Stimulated activated CD8-positive, alpha-beta memory T cell treated with anti-CD3 and anti-CD28 coated beads, Interleukin-12 subunit alpha, Interleukin-12 subunit beta, amount 100 ng/mL, for 1 hour (primary cell): ENCODE measurements around the gene ERCC6L2.

Experiments used
- DNase-seq: peaks from one replicate; pipeline ENCODE4 v3.0.0-alpha.2; 2020; ENCODE audit warnings: low read depth

Gene ERCC6L2

GRCh38 chr9:95875305-95876137 lies at the start of gene ERCC6L2:
Gene ERCC6L2 (plus strand): TSS chr9:95875691. CDS start chr9:95876039, 348 bp downstream.
- DNase-seq: peak; percentile 85

GRCh38 chr9:95826183-95826838 lies 49.2 kb upstream of the ERCC6L2 start:
- no peak for DNase-seq

GRCh38 chr9:95830768-95831167 lies 44.7 kb upstream of the ERCC6L2 start:
- no peak for DNase-seq

GRCh38 chr9:95831810-95832209 lies 43.7 kb upstream of the ERCC6L2 start:
- DNase-seq: no peak

GRCh38 chr9:95833546-95834178 lies 41.8 kb upstream of the ERCC6L2 start:
- DNase-seq: no peak

- no peak for DNase-seq
Observed at GRCh38 chr9:95834281-95834907, 41.1 kb upstream of the ERCC6L2 start.

GRCh38 chr9:95835393-95835792 lies 40.1 kb upstream of the ERCC6L2 start:
- no peak for DNase-seq

GRCh38 chr9:95836072-95836471 lies 39.4 kb upstream of the ERCC6L2 start:
- no peak for DNase-seq

GRCh38 chr9:95839012-95839411 lies 36.5 kb upstream of the ERCC6L2 start:
- no peak for DNase-seq

GRCh38 chr9:95840074-95840473 lies 35.4 kb upstream of the ERCC6L2 start:
- DNase-seq: no peak

GRCh38 chr9:95841377-95841776 lies 34.1 kb upstream of the ERCC6L2 start:
- DNase-seq: no peak

GRCh38 chr9:95845751-95846150 lies 29.7 kb upstream of the ERCC6L2 start:
- DNase-seq: no peak

GRCh38 chr9:95848764-95849163 lies 26.7 kb upstream of the ERCC6L2 start:
- DNase-seq: no peak

GRCh38 chr9:95852059-95853032 lies 23.1 kb upstream of the ERCC6L2 start:
- no peak for DNase-seq

GRCh38 chr9:95854386-95855020 lies 21.0 kb upstream of the ERCC6L2 start:
- no peak for DNase-seq

GRCh38 chr9:95855961-95856360 lies 19.5 kb upstream of the ERCC6L2 start:
- no peak for DNase-seq

GRCh38 chr9:95857124-95857523 lies 18.4 kb upstream of the ERCC6L2 start:
- DNase-seq: no peak

GRCh38 chr9:95857896-95858295 lies 17.6 kb upstream of the ERCC6L2 start:
- DNase-seq: no peak

- no peak for DNase-seq
Observed at GRCh38 chr9:95862343-95862742, 13.1 kb upstream of the ERCC6L2 start.

GRCh38 chr9:95864852-95865580 lies 10.5 kb upstream of the ERCC6L2 start:
- no peak for DNase-seq
